Activated CD8-positive, alpha-beta memory T cell treated with anti-CD3 and anti-CD28 coated beads for 1 hour (primary cell): ENCODE measurements around the gene ASIC1.
"Not testable (repeated sequence)": the region's sequence is repeated elsewhere in the genome, so short reads cannot be mapped to it uniquely, and the experiment has no call there.

Experiments used
- DNase-seq, 2 donors: peaks; one replicate each; pipeline ENCODE4 v3.0.0-alpha.2; 2020; ENCODE audit warnings: low read depth in 1 of 2; ENCODE audit errors: extremely low read depth in 1 of 2

ASIC1 gene

DNA sequence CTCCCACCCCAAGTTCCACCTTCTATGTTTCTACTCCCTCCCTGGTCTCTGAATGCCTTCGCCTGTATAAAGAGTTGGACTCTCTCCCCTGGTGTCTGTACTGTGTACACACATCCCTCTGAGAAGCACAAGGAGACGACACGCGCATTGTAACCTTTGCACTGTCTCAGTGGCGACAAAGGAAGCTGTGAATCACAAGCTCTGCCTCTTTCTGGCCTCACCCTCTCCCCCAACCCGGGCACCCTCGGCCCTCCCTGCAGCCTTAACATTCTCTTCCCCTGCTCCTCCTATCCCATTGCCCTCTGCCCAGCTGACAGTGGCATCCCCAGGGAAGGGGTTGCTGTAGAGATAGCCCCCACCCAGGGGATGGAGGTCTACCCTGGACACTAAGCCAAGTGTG, 25.2 kb downstream of the ASIC1 start:
- DNase-seq: no peak

DNA sequence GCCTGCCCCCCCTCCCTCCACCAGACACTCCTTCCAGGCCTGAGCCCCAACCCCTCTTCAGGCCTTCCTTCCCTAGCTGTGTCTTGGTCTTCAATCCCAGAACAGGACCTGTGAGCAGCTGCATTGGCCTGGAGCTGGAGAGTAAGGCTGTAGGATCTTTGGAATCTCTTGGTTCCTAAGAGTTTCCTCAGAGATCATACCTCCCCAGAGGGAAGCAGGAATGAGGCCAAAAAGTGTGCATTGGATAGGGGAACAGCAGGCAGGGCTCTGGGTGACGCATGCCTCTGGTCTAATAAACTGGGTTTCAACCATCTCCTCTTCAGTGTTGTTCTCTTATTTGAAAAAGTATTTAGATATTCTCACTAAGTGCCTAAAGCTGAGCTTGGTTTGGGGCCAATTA, 25.9 kb downstream of the ASIC1 start:
- DNase-seq: no peak

DNA sequence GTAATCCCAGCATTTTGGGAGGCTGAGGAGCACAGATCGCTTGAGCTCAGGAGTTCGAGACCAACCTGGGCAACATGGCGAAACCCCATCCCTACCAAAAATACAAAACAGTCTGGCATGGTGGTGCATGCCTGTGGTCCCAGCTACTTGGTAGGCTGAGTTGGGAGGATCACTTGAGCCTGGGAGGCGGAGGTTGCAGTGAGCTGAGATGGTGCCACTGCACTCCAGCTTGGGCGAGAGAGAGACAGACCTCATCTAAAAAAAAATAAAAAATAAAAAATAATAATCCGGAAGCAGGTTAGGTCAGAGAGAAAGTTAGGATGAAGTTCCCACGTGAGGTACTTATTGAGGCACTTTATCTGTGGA, 27.0 kb downstream of the ASIC1 start:
- not testable (repeated sequence) for DNase-seq

DNA sequence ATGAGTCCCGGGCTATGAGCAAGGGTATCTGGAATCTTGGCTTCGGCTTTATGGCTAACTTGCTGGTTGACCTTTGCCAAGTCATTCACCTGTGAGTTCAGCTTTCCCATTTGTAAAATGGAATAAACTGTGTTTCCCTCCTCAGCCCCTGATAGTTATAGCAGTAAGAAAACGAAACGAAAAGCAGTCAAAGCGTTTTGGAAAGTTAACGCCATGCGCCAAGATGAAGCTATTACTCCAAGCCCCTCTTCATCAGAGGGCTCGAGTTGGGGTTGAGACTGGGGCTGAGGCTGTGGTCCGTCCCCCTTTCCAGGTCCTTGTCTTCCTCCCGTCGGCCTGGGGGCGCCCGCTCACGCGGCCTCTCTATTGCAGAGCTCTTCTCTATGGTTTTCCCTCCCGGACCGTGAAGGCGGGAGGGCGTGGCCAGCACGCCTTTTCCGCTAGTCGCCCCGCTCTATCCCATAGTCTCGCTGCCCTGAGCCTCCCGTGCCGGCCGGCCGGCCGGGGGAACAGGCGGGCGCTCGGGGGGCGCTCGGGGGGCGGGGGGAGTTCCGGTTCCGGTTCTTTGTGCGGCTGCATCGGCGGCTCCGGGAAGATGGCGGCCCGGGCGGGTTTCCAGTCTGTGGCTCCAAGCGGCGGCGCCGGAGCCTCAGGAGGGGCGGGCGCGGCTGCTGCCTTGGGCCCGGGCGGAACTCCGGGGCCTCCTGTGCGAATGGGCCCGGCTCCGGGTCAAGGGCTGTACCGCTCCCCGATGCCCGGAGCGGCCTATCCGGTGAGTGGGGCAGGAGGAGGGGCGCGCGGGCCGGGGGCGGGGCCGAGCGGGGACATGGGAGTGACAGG, 27.6 kb downstream of the ASIC1 start, which contains the start of gene SMARCD1:
TSS of gene SMARCD1 (plus strand) at position 568 of the 840 bp plus-strand sequence. CDS start at position 596, 28 bp downstream.
- peak; percentile 63 to 71 for DNase-seq

DNA sequence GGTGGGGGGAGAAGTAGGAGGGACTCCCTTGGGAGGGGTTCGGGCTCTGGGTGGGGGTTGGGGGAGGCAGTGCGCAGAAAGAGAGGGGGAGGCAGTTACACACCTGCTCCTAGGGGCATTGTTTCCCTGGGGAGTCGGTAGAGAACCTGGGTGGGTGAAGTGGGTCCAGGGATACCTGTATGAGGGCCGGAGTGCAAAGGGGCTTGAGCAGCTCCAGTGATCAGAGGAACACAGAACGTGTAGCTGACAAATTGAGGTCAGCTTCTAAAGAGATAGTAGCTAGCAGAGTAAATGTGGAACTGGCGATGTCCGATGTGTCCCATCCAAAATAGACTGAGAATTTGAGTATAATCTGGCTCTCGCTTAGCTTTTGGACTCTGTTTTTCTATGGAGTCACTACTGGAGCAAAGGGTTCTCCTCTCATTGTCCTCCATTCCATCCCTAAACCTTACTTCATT, 28.2 kb downstream of the ASIC1 start:
- peak in 1 of 2 donors; percentile 25 for DNase-seq

DNA sequence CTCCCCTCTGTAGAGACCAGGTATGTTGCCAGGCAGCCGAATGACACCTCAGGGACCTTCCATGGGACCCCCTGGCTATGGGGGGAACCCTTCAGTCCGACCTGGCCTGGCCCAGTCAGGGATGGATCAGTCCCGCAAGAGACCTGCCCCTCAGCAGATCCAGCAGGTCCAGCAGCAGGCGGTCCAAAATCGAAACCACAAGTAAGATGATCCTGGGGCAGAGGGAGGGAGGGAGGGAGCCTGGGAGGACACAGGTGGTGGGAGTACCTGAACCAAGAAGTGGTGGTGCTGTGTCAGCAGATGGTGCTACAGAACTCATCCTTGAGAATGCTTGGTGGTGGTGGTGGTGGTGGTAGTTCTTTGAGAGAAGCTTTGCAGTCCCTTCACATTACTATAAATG, 28.8 kb downstream of the ASIC1 start:
- no peak for DNase-seq

DNA sequence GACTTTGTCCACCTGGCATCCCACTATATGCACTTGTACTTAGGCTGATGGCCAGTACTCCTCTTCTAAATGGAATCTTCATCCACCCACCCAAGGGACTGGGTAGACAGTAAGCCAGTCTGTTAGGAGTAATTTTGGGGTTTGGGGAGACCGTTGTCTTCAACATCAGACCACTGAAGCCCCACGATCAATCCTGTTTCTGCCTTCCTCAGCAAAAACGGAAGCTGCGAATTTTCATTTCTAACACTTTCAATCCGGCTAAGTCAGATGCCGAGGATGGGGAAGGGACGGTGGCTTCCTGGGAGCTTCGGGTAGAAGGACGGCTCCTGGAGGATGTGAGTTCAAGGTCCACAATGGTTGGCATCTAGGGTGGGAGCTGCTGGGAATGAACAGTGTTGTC, 29.8 kb downstream of the ASIC1 start:
- no peak for DNase-seq

DNA sequence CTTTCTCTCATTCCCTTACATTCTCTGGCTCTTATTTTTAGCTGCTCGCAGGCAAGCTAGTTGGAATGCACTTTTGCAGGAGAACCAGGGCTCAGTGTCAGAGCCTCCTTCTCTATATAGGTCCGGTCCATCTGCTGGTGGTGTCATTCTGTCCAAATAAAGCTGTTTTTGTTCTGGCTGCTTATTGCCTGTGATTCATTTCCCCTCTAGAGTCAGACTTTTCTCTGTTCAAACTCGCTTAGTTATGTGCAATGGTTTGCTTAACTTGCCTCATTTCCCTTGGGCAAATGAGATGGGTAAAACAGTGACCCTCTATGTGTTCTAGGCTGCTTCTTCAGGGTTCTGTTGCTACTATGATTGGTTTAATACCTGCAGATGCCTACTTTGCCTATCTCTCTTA, 30.6 kb downstream of the ASIC1 start:
- DNase-seq: no peak

DNA sequence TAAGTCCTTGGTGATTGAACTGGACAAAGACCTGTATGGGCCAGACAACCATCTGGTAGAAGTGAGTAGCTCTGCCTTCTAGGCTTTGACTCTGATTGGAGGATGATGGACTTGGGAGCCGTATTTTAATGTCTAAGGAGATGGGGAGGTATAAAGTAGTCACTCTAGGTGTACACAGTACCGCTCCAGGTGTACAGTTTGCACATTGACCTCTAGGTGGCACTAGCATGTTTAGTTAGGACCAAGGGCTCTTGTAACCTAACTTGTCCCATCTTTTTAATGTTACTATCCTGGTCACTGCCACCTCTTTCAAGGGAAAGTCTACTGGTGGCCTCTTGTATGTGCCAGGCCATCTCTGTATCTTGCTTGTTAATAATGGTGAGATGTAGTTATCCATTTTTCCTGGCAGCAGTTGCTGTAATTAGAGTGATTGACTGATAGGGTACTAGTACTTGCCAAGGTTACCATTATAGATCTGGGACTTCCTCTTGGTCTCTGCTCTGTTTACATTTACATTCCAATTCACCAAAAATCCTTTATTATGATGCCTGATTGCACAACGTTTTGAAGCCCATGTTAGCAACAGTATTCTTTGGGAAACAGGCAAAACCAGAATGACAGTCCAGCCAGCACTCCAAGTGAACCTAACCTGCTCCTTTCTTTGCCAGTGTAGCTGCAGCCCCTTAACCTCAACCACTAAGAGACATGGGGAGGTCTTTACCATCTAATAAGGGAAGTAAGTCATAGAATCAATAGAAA, 31.4 kb downstream of the ASIC1 start:
- DNase-seq: peak in 1 of 2 donors; percentile 18

DNA sequence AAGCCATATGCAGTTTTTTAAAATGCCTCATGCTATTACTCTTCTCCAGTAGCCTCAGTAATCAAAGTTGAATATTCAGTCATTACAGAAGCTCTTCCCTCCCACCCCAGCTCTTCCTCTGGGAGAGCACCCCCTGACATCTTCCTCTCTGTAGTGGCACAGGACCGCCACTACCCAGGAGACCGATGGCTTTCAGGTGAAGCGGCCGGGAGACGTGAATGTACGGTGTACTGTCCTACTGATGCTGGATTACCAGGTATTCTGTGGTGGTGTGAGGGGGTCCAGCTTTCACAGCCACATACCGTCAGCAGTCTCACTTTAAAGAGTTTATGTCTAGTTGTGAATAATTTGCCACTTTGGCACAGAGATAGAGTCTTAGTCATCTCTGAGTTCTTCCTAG, 32.3 kb downstream of the ASIC1 start:
- DNase-seq: no peak

DNA sequence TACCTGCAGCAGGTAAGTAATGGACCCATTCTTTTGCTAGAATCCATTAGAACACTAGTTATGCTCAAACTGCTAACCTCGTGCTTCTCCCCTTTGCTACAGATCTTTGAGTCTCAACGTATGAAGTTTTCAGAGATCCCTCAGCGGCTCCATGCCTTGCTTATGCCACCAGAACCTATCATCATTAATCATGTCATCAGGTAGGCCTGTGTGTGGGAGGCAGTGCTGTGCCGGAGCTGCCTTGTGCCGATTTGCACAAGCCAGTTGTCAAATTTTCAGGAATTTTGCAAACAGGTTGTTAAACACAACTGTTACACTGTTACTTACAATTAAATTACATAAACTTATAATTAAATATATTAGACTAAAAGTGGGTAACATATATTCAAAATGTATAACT, 33.0 kb downstream of the ASIC1 start:
- DNase-seq: no peak

DNA sequence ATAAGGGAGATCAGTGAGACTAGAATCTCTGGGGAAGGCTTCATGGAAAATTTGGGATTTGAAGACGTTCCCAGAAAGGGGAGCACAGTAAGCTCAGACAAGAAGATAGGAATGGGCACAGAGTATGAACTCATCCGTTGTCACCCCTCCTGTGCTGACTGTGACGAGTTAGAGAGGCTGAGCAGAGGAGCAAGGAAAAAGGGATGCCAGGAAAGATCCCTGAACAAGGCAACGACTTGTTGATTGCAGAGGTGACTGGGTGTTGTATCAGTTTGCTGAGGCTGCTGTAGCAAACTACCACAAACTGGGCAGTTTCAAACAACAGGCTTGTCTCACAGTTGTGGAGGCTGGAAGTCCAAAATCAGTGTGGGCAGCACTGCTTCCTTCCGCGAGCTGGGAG, 40.6 kb downstream of the ASIC1 start:
- DNase-seq: no peak

DNA sequence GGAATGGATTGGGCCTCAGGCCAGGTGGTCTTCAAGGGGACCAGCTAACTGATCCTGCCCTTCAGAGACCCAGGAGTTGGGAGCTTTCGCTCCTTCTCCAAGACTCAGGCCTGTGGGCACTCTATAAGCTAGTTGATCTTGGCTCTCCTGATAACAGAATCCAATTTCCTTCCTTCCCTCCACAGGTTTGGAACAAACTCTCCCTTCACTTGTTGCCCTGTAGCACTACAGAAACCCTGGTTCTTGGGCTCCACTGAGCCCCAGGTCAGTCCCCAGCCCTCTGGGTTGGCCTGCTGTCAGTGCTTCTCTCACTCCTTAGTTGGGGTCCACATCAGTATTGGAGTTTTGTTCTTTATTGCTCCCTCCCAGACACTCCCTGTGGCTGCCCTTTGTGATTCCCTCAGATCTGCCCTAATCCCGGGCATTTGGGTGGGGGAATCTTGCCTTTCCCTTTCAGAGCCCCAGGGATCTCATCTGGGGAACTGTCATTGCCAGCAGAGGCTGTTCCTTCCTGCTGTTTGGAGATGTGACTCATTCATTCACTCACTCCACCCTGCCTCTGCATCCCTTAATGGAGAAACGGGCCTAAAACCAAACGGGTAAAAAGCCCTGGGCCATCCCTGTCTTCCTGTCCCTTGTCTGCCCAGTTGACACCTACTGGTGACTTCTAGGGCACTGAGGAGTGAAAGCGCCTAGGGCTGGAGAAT, 42.1 kb downstream of the ASIC1 start:
- DNase-seq: no peak

DNA sequence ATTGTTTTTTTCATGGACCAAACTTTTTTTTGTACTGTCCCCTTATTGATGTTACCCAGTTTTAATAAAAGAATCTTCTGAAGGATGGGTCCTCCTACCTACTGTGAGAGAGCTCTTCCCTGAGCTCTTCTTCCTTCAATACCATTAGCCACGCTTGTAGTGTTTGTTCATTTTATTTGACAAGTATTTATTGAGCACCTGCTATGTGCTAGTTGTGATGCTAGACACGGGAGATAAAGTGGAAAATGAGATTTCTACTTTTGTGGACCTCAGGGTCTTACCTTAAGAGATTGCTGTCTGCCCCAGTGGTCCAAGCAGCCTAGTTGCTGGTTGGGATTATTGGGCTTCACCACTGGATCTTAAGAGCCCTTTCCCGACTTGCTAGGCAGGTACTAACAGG, 43.2 kb downstream of the ASIC1 start:
- DNase-seq: no peak

DNA sequence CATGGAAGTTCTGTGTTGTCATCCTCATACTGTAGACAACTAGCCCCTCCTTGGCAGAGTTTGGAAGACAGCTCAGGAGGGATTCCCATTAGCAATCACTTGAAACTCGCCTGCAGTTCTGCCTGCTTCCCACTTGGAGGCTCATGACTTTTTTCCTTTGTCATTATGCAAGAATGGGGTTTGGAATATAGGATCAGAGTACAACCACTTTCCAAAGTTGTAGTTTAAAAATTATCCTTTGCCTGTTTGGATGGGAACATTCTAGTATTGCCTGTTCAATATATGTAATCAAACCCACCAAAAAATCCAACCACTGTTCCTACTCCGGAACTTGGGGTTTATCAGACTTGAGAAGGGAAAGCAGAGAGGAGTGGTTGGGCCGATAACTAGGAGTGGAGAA, 44.3 kb downstream of the ASIC1 start:
- DNase-seq: no peak

DNA sequence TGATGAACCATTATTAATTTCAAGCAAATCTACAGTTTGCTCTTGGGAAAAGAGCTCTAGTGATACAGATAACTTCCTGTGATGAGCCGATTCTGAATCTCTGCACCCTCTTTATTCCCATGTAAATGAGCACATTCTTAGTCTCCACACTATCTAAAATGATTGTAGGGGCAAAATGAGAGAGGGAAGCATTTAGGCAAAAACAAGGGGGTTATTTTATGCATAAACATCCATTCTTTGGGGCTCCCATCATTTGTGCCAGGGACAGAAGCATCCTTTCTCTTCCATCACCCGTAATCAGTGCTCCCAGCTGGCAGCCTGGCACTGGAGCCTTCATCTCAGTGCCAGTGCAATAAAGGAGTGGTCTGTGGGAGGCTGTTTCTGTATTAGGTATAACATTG, 44.7 kb downstream of the ASIC1 start:
- no peak for DNase-seq

DNA sequence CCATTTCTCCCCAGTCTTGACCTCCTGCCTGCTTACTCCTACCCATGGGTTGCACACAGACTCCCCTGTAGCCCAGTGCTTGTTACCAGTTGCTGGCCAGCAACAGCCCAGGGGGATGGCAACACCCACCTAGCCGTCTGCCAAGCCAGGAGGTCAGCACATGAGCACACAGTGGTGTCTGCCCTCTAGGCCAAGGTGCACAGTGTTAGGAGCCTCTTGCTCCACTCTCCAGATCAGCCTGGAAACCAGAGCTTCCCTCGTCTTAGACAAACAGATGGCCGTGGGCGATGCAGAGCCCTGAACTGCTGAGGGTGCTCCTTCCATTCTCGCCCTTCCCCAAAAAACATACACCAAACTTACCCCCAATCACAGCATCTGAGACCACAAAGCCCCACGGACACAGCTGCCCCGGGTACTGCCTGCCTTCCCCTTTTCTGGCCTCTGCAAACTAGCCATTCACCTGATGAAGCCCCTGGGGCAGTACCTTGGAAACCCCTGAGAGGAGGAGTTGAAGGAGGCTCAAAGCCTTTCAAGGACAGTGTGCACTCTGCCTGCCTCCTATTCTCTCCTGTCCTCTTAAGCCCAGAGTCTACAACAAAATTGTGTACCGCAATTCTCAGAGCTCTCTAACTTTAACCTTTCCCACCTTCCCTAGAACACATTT, 45.4 kb downstream of the ASIC1 start:
- no peak for DNase-seq

DNA sequence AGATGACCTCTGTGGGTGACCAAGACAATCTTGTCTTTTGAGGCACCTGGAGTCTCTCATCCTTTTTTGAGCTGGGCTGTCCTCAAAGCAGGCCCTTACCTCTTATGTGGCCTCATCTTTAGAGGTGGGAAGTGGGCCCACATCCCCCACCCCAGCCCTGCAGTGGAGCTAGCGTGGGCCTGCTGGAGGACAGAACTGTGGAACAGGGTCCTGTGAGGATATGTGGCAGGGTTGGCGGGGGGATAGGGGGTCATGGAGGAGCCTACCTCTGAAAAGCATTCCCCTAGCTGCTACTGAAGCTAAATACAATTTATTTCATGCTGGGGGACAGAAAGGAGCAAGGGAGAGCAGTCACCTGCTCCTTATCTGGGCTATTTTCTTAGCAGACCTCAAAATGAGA, 46.0 kb downstream of the ASIC1 start:
- DNase-seq: no peak

DNA sequence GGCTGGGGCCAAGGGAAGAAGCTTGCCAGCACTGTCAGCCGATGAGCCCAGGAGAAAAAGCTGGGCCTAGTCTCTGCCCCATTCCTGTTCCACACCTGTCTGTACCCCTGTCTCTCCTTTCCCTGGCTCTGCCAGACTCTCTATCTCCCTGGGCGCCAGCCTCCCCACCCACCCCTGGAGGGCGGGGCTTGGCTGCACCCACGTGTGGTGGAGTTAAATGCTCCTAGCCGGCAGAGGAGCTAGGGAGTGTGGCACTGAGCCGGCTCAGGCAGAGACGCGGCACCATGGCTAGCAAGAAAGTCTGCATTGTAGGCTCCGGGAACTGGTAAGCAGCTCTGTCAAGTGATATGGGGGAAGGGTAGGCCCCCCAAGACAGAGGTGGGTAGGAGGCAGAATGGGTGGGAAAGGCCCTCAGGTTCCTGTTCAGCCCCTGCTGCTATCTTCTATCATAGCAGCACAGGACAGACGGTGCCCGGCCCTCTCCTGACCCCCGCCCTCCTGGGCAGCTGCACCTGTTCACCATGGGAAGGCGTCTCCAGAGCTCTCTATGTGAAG, 46.4 kb downstream of the ASIC1 start, which contains the start of gene GPD1:
TSS of gene GPD1 (plus strand) at position 242 of the 555 bp plus-strand sequence. CDS start at position 285, 43 bp downstream.
- no peak for DNase-seq
